Thyroid gland (tissue), 4 donors: ENCODE measurements around the gene KRTAP1-3. TPM values are rescaled to one million over a fixed set of nuclear protein-coding genes. Genes with fewer than 3 reads are reported as not detected.

Experiments
- DNase-seq, 2 donors: peaks; one replicate each; pipeline ENCODE4 v3.0.0-alpha.2; 2019
- H3K27ac ChIP-seq, 3 donors: fragments of 200-600 bp; sonication (generic); 1 replicate in 2 of 3; 2 replicates in 1 of 3; pipeline ENCODE4 v1.5.1; 2016 to 2019; ENCODE audit warnings: mild to moderate bottlenecking in 1 of 3, moderate library complexity in 1 of 3
- H3K27me3 ChIP-seq: fragments of 200-600 bp; sonication (generic); one replicate; pipeline ENCODE4 v1.5.1; 2019
- H3K36me3 ChIP-seq, 2 donors: fragments of 200-600 bp; sonication (generic); one replicate each; pipeline ENCODE4 v1.5.1; 2016 to 2019
- H3K4me1 ChIP-seq, 2 donors: fragments of 200-600 bp; sonication (generic); one replicate each; pipeline ENCODE4 v1.5.1; 2017 to 2019
- H3K4me3 ChIP-seq, 3 donors: fragments of 200-600 bp; sonication (generic); replicated peaks in 1 of 3; 1 replicate in 2 of 3; 2 replicates in 1 of 3; pipeline ENCODE4 v1.5.1; 2016; ENCODE audit warnings: mild to moderate bottlenecking in 1 of 3
- H3K9me3 ChIP-seq: fragments of 200-600 bp; sonication (generic); one replicate; pipeline ENCODE4 v1.5.1; 2017
- CTCF ChIP-seq, 6 experiments: fragments of 200-600 bp in 3 of 6; fragments of 450-650 bp in 3 of 6; sonication (generic) in 3 of 6; IDR thresholded peaks; one replicate each; pipeline ENCODE4 v1.5.1; 2016 to 2019; ENCODE audit warnings: antibody characterized with exemption in 6 of 6, mild to moderate bottlenecking in 2 of 6, inconsistent platforms in 1 of 6, moderate library complexity in 1 of 6
- POLR2A ChIP-seq, 2 donors: fragments of 450-650 bp; IDR thresholded peaks; one replicate each; pipeline ENCODE4 v1.6.1; 2017; ENCODE audit warnings: antibody characterized with exemption in 2 of 2, mild to moderate bottlenecking in 2 of 2, moderate library complexity in 1 of 2
- WGBS, 2 donors: methylation state at CpG; one replicate each; pipeline ENCODE4 v1.1.5; 2017; 5-methylcytosine and 5-hydroxymethylcytosine counted together
- intact Hi-C: fragments of 100-400 bp; cut with DNase I; formaldehyde crosslinking; loops from one replicate; pipeline ENCODE4 v1.15.1; 2023
- total RNA-seq, 4 donors: library from RNA; depleted of rRNA; stranded (reverse); fragments of >200 nt; gene quantifications; one replicate each; pipeline ENCODE4 v1.2.3, GENCODE V29; 2016

KRTAP1-3 gene
- total RNA-seq, 4 donors from 2014 or later = not detected

GRCh38 chr17:41018541-41018940, 16.1 kb downstream of the KRTAP1-3 start:
- no peak overlapping the region for H3K4me3 ChIP-seq
- TF ChIP-seq CTCF (IDR thresholded peaks at IDR 0.05) = no peak
- TF ChIP-seq POLR2A (IDR thresholded peaks at IDR 0.05) = no peak
- no peak overlapping the region for H3K27ac ChIP-seq
- no peaks in the 10 kb centered on the region for H3K36me3 ChIP-seq
- H3K9me3 ChIP-seq = no peaks in the 10 kb centered on the region
- DNase-seq = no peak
- 73 to 80% methylated on average over 3 of the region's 3 CpGs for WGBS, 2 donors
- H3K27me3 ChIP-seq = no peaks in the 10 kb centered on the region
- intact Hi-C loops = no loop called here
- H3K4me1 ChIP-seq = no peaks in the 10 kb centered on the region

DNA sequence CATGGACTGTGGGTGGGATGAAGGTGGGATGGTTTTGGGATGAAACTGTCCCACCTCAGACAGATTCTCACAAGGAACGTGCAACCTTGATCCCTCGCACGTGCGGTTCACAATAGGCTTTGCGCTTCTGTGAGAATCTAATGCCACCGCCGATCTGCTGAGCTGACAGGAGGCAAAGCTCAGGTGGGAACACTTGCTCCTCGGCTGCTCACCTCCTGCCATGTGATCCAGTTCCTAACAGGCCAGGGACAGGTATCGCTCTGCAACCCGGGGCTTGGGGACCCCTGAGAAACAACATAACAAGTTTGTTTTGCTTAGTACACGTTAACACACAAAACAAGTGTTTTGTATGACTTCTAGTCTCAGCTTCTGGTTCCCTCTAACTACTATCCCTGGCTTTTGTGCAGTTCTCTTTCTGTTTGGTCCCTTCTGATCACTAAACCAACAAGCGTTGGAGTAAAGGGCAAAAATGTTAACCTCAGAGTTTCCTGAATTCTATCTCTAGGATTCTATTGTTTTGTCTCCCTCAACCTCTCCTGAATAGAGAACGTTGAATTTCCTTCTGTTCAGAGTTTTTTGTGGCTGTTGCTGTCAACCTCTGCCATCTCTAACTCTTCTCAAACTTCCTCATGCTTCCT, 18.0 kb downstream of the KRTAP1-3 start:
- H3K4me1 ChIP-seq = no peaks in the 10 kb centered on the region
- H3K27ac ChIP-seq = no peak overlapping the region
- H3K4me3 ChIP-seq = no peak overlapping the region
- intact Hi-C loops = no loop called here
- H3K9me3 ChIP-seq = no peaks in the 10 kb centered on the region
- WGBS, 2 donors = 74 to 76% methylated on average over 13 of the region's 13 CpGs
- H3K27me3 ChIP-seq = no peaks in the 10 kb centered on the region
- no peaks in the 10 kb centered on the region for H3K36me3 ChIP-seq
- DNase-seq = no peak
- no peak for TF ChIP-seq CTCF (IDR thresholded peaks at IDR 0.05)
- no peak for TF ChIP-seq POLR2A (IDR thresholded peaks at IDR 0.05)

DNA sequence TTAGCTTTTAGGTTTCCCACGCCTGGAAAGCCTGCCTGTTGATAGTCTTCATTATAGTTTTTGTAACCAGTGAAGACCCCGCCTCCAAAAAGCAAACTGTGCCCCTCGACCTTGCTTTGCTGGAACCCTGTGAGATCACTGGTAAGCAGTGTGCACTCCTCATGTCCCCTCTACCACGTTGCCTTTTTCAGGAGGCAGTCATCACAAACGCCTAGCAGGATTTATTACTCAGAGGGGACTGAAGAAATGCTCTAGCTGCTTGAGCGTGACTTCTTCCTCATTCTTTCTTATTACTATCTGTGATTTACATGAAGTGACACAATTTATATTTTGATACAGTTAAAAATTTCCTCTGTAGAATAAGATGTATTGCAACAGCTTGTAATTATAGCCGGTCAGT, 19.2 kb downstream of the KRTAP1-3 start:
- H3K4me1 ChIP-seq = no peaks in the 10 kb centered on the region
- H3K36me3 ChIP-seq = no peaks in the 10 kb centered on the region
- no peak overlapping the region for H3K27ac ChIP-seq
- H3K9me3 ChIP-seq = no peaks in the 10 kb centered on the region
- intact Hi-C loops = no loop called here
- 75 to 82% methylated on average over 7 of the region's 7 CpGs for WGBS, 2 donors
- TF ChIP-seq POLR2A (IDR thresholded peaks at IDR 0.05) (no peak), CTCF (IDR thresholded peaks at IDR 0.05) (no peak)
- H3K4me3 ChIP-seq = no peak overlapping the region
- no peaks in the 10 kb centered on the region for H3K27me3 ChIP-seq
- no peak for DNase-seq

- intact Hi-C loops = no loop called here
- DNase-seq = no peak
- 27 to 47% methylated on average over 1 of the region's 1 CpG for WGBS, 2 donors
- Histone ChIP-seq H3K27ac (no peak overlapping the region), H3K36me3 (no peaks in the 10 kb centered on the region), H3K4me3 (no peak overlapping the region), H3K27me3 (no peaks in the 10 kb centered on the region), H3K9me3 (no peaks in the 10 kb centered on the region), H3K4me1 (no peaks in the 10 kb centered on the region)
- TF ChIP-seq POLR2A (IDR thresholded peaks at IDR 0.05) = no peak
- TF ChIP-seq CTCF (IDR thresholded peaks at IDR 0.05) = no peak
These were observed 21.1 kb downstream of the KRTAP1-3 start for GRCh38 chr17:41013606-41014005.

- H3K36me3 ChIP-seq = no peaks in the 10 kb centered on the region
- H3K27ac ChIP-seq = no peak overlapping the region
- no peaks in the 10 kb centered on the region for H3K9me3 ChIP-seq
- intact Hi-C loops = no loop called here
- no peak for DNase-seq
- no peak overlapping the region for H3K4me3 ChIP-seq
- no peaks in the 10 kb centered on the region for H3K4me1 ChIP-seq
- H3K27me3 ChIP-seq = no peaks in the 10 kb centered on the region
- WGBS, 2 donors = 85 to 90% methylated on average over 3 of the region's 3 CpGs
- no peak for TF ChIP-seq POLR2A (IDR thresholded peaks at IDR 0.05)
- no peak for TF ChIP-seq CTCF (IDR thresholded peaks at IDR 0.05)
These were observed 21.5 kb downstream of the KRTAP1-3 start for GRCh38 chr17:41013181-41013580.
